Effector memory CD8-positive, alpha-beta T cell (primary cell): Measurements from ENCODE around the gene UCN3.

Experiments
- ATAC-seq: fragments of 150-1000 bp; cut with Tn5 transposase; replicated peaks from 2 replicates; pipeline ENCODE4 v1.10.0; 2021; ENCODE audit warnings: mild to moderate bottlenecking, moderate library complexity
- DNase-seq, 3 experiments: peaks; one replicate each; pipeline ENCODE4 v3.0.0; 2021
- H3K27ac Mint-ChIP-seq, 2 donors: one replicate each; pipeline ENCODE4 v1.8.0; 2022; ENCODE audit warnings: mild to moderate bottlenecking in 2 of 2, mixed read lengths in 2 of 2, moderate library complexity in 2 of 2
- H3K27me3 Mint-ChIP-seq, 2 donors: one replicate each; pipeline ENCODE4 v1.8.0; 2022; ENCODE audit warnings: mixed read lengths in 2 of 2
- H3K36me3 Mint-ChIP-seq: one replicate; pipeline ENCODE4 v1.8.0; 2022; ENCODE audit warnings: mild to moderate bottlenecking, moderate library complexity, mixed read lengths; ENCODE audit not compliant: insufficient read depth
- H3K4me1 Mint-ChIP-seq, 2 donors: one replicate each; pipeline ENCODE4 v1.8.0; 2022; ENCODE audit warnings: low read depth in 2 of 2, mixed read lengths in 2 of 2
- H3K4me3 Mint-ChIP-seq, 2 donors: one replicate each; pipeline ENCODE4 v1.8.0; 2022; ENCODE audit warnings: mild to moderate bottlenecking in 2 of 2, mixed read lengths in 2 of 2, moderate library complexity in 2 of 2
- H3K9me3 Mint-ChIP-seq, 2 donors: one replicate each; pipeline ENCODE4 v1.8.0; 2022; ENCODE audit warnings: mixed read lengths in 2 of 2

UCN3 gene

GRCh38 chr10:5349362-5349761, 15.4 kb upstream of the UCN3 start:
- Mint-ChIP-seq H3K27ac (no peak overlapping the region), H3K4me3 (no peak overlapping the region), H3K9me3 (no peaks in the 10 kb centered on the region), H3K4me1 (no peaks in the 10 kb centered on the region), H3K27me3 (peaks cover under 1 to 33% of the 10 kb centered on the region in 2 donors), H3K36me3 (no peaks in the 10 kb centered on the region)
- ATAC-seq (no peak), DNase-seq (no peak)

GRCh38 chr10:5354068-5354467, 10.7 kb upstream of the UCN3 start:
- no peak for DNase-seq
- H3K27me3 Mint-ChIP-seq = peaks cover 38 to 52% of the 10 kb centered on the region in 2 donors
- no peaks in the 10 kb centered on the region for H3K4me1 Mint-ChIP-seq
- no peaks in the 10 kb centered on the region for H3K36me3 Mint-ChIP-seq
- no peaks in the 10 kb centered on the region for H3K9me3 Mint-ChIP-seq
- ATAC-seq = no peak
- H3K27ac Mint-ChIP-seq = no peak overlapping the region
- H3K4me3 Mint-ChIP-seq = no peak overlapping the region

GRCh38 chr10:5355594-5356301, 9.0 kb upstream of the UCN3 start:
- peaks cover 38 to 41% of the 10 kb centered on the region in 2 donors for H3K27me3 Mint-ChIP-seq
- no peaks in the 10 kb centered on the region for H3K4me1 Mint-ChIP-seq
- no peak for DNase-seq
- H3K9me3 Mint-ChIP-seq = no peaks in the 10 kb centered on the region
- H3K4me3 Mint-ChIP-seq = no peak overlapping the region
- no peak overlapping the region for H3K27ac Mint-ChIP-seq
- no peaks in the 10 kb centered on the region for H3K36me3 Mint-ChIP-seq
- ATAC-seq = no peak

DNA sequence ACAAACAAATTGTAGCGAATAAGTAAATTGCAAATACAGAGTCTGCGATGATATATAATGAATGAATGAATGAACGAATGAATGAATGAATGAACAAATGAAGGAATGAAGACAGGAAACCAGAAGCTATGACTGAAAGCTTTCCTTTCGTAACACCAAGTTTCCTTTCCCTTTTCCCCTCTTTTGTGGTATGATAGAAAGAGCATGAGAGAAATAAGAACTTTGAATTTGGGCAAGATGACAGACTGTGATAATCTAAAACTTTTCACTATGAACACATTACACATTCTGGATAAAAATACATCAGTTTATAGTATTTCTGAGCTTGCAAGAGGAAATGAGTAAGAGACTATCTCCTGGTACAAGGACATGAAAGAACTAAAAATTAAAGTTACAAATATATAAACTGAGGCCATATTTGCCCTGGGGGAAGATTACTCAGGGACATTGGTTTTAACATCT, 8.4 kb upstream of the UCN3 start:
- H3K36me3 Mint-ChIP-seq = no peaks in the 10 kb centered on the region
- H3K27ac Mint-ChIP-seq = no peak overlapping the region
- H3K9me3 Mint-ChIP-seq = no peaks in the 10 kb centered on the region
- H3K27me3 Mint-ChIP-seq = peaks cover 38 to 41% of the 10 kb centered on the region in 2 donors
- no peak overlapping the region for H3K4me3 Mint-ChIP-seq
- no peak for ATAC-seq
- H3K4me1 Mint-ChIP-seq = no peaks in the 10 kb centered on the region
- DNase-seq = no peak

DNA sequence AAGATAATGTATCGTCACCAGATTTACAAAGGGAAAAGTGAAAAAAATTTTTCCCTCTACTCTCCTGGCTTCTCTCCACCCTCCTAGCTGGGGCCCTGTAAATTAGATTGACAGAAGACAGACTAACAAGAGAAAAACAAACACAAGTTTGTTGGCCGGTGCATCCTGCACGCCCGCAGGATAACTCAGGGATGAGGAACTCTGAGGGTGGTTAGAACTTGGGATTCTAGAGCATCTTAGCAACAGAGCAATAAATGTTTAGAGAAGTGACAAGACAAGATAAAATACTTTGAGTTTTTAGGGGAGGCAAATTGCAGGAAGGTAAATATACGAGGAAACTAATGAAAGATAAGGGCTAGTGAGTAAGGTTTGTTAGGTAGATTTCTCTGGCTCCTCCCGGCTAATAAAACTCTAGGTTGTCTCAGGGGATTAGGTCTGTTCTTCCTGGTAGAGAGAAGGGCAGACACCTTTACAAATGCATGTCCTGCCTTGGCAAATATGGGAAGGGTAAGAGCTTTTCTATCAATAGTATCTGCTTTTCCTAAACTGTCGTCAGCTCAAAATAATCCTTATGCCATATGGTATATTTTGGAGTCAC, 4.3 kb upstream of the UCN3 start:
- no peak for DNase-seq
- ATAC-seq = no peak
- Mint-ChIP-seq H3K9me3 (no peaks in the 10 kb centered on the region), H3K4me3 (no peak overlapping the region), H3K4me1 (no peaks in the 10 kb centered on the region), H3K27me3 (peaks cover 45% of the 10 kb centered on the region in 2 donors), H3K27ac (no peak overlapping the region), H3K36me3 (no peaks in the 10 kb centered on the region)

DNA sequence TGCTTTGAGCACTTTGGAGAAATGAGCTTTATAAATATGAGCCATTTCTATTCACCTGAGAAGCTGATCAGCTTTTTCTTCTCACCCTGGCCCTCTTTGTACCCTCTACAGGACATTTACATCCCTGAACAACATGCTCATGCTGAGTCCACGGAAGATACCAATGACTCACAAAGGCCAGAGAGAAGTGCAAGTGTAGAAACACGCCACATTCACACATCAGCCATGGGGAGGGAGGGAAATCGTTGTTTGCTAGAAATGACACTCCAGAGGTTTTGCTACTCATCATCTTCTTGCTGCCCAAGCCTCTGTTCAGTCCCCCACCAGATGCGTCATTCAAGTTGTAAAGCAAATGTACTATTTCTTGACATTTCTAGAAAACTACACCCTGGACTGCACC, 2.8 kb upstream of the UCN3 start:
- no peaks in the 10 kb centered on the region for H3K4me1 Mint-ChIP-seq
- no peak for ATAC-seq
- no peaks in the 10 kb centered on the region for H3K9me3 Mint-ChIP-seq
- H3K4me3 Mint-ChIP-seq = no peak overlapping the region
- no peaks in the 10 kb centered on the region for H3K36me3 Mint-ChIP-seq
- DNase-seq = no peak
- peaks cover 32 to 34% of the 10 kb centered on the region in 2 donors for H3K27me3 Mint-ChIP-seq
- no peak overlapping the region for H3K27ac Mint-ChIP-seq

DNA sequence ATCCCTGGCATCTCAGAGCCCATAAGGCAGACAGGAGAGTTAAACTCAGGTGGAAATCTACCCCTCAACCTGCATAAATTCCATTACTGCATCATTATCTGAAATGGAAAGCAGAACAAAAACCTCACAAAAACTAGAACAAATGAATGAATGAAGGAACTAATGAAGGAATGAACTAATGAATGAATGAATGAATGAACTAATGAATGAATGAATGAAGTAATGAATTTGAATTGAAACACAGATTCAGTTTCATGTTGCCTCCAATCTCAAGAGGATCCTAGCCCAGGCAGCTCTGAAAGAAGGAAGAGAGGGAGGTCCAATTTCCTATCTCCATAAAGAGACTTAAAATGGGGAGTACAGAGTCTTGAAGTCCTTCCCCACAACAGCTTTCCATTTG, 1.9 kb upstream of the UCN3 start:
- no peaks in the 10 kb centered on the region for H3K36me3 Mint-ChIP-seq
- H3K27me3 Mint-ChIP-seq = peaks cover 24 to 41% of the 10 kb centered on the region in 2 donors
- no peak for ATAC-seq
- no peaks in the 10 kb centered on the region for H3K4me1 Mint-ChIP-seq
- H3K9me3 Mint-ChIP-seq = no peaks in the 10 kb centered on the region
- no peak for DNase-seq
- H3K4me3 Mint-ChIP-seq = no peak overlapping the region
- no peak overlapping the region for H3K27ac Mint-ChIP-seq

- no peak for DNase-seq
- H3K27me3 Mint-ChIP-seq = peaks cover 17 to 41% of the 10 kb centered on the region in 2 donors
- H3K4me1 Mint-ChIP-seq = no peaks in the 10 kb centered on the region
- no peak for ATAC-seq
- H3K9me3 Mint-ChIP-seq = no peaks in the 10 kb centered on the region
- no peaks in the 10 kb centered on the region for H3K36me3 Mint-ChIP-seq
- H3K27ac Mint-ChIP-seq = no peak overlapping the region
- H3K4me3 Mint-ChIP-seq = no peak overlapping the region
These were observed 392 bp upstream of the UCN3 start for GRCh38 chr10:5364374-5364773.

GRCh38 chr10:5365928-5366327, 1.2 kb downstream of the UCN3 start:
- Mint-ChIP-seq H3K27ac (no peak overlapping the region), H3K4me3 (no peak overlapping the region), H3K4me1 (no peaks in the 10 kb centered on the region), H3K36me3 (no peaks in the 10 kb centered on the region), H3K27me3 (peaks cover 17 to 41% of the 10 kb centered on the region in 2 donors), H3K9me3 (peaks cover 7 to 8% of the 10 kb centered on the region in 2 donors)
- ATAC-seq = no peak
- DNase-seq = no peak

DNA sequence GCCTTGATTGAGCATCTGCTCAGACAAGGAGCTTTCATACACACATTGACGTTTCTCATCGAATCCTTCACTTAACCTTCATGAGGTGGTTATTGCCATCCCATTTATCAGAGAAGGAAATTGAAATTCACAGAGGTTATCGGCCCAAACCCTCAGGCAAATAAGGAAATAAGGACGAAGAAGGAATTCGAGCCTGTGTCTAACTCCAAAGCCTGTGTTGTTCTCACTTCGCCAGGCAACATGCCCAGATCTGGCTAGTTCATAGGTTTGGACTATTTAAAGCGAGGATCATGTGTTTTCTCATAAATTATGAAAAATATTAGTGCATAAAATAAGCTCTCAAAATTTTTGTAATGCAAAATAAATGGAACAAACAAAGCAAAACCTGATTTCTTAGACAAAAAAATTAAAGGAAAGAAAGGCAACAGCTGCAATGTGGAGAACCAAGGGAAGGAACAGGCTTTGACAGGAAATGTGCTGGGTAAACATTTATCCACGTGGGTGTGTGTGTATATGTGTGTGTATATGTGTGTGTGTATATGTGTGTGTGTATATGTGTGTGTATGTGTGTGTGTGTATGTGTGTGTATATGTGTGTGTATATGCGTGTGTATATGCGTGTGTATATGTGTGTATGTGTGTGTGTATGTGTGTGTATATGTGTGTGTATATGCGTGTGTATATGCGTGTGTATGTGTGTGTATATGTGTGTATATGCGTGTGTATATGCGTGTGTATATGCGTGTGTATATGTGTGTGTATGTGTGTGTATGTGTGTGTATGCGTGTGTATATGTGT, 4.8 kb downstream of the UCN3 start:
- ATAC-seq = no peak
- H3K9me3 Mint-ChIP-seq = peaks cover 9 to 10% of the 10 kb centered on the region in 2 donors
- H3K36me3 Mint-ChIP-seq = no peaks in the 10 kb centered on the region
- peaks cover 9 to 27% of the 10 kb centered on the region in 2 donors for H3K27me3 Mint-ChIP-seq
- no peak overlapping the region for H3K4me3 Mint-ChIP-seq
- no peaks in the 10 kb centered on the region for H3K4me1 Mint-ChIP-seq
- no peak overlapping the region for H3K27ac Mint-ChIP-seq
- no peak for DNase-seq

DNA sequence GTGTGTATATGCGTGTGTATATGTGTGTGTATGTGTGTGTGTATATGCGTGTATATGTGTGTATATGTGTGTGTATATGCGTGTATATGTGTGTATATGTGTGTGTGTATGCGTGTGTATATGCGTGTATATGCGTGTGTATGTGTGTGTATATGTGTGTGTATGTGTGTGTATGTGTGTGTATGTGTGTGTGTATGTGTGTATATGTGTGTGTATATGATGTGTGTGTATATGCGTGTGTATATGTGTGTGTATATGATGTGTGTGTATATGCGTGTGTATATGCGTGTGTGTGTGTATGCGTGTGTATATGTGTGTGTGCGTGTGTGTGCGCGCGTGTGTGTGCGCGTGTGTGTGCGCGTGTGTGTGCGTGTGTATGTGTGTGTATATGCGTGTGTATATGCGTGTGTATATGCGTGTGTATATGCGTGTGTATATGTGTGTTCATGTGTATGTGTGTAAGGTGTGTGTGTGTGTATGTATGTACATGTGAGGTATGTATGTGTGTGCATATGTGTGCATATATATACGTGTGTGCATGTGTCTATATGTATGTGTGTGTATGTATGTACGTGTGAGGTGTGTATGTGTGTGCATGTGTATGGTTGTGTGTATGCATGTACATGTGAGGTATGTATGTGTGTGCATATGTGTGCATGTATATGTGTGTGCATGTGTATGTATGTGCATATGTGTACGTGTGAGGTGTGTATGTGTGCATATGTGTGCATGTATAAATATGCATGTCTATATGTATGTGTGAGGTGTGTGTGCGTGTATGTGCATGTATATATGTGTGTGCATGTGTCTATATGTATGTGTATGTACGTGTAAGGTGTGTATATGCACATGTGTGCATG, 6.0 kb downstream of the UCN3 start:
- H3K4me3 Mint-ChIP-seq = no peak overlapping the region
- H3K4me1 Mint-ChIP-seq = no peaks in the 10 kb centered on the region
- peaks cover 17 to 28% of the 10 kb centered on the region in 2 donors for H3K27me3 Mint-ChIP-seq
- peaks cover 9 to 10% of the 10 kb centered on the region in 2 donors for H3K9me3 Mint-ChIP-seq
- ATAC-seq (no peak), DNase-seq (no peak)
- no peak overlapping the region for H3K27ac Mint-ChIP-seq
- no peaks in the 10 kb centered on the region for H3K36me3 Mint-ChIP-seq

DNA sequence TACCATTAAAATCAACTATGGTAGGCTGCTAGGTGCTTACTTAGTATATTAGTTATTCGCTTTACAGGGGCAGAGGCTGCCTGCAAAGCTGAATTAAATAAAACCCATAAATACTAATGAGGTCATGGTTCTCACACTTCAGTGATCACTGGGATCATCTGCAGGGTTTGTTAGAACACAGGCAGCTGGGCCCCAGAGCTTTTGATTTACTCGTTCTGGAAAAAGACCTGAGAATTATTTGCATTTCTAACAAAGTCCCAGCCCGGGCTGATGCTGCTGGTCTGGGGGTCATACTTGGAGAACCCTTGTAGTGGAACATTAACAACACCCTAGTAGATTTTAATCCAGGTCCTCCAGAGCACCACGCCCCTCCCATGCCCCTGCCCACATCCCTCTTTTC, 8.5 kb downstream of the UCN3 start:
- Mint-ChIP-seq H3K4me1 (no peaks in the 10 kb centered on the region), H3K27me3 (peaks cover 18 to 21% of the 10 kb centered on the region in 2 donors), H3K4me3 (no peak overlapping the region), H3K36me3 (no peaks in the 10 kb centered on the region), H3K9me3 (peaks cover 9 to 10% of the 10 kb centered on the region in 2 donors), H3K27ac (no peak overlapping the region)
- ATAC-seq = no peak
- DNase-seq = no peak
